Measurements from ENCODE around the gene CMTM4.

DNA sequence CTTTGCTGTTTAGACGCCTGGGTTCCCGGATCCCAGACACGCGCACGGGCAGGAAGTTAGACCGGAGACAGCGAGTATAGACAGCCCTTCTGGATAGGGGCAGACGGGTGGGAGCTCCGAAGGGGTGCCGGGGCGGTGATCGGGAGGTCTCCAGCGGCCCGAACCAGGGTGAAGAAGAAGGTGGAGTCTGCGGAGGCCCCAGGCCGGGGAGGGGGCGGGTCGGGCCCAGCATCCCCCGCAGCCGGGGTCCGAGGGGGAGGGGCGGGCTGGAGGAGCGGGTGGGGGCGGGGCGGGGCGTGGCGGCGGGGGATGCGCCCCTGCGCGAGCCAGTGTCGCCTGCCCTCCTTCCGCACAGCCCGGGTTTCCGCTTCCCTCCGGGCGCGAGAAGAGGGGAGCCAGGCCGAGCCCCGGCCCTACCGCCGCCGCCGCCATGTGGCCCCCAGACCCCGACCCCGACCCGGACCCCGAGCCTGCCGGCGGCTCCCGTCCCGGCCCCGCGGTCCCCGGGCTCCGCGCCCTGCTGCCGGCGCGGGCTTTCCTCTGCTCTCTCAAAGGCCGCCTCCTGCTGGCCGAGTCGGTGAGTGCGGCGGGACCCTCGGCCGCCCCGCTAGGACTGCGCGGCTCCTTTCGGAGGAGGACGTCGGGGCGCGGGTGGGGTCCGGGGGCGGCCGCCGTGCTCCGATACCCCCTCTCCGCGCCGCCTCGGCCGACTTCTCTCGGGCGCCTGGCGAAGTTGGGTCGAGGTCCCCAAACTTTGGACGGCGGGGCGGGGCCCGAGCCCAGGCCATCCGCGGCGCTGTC lies 92.0 kb downstream of the CMTM4 start, which contains the start of gene CMTM3:
- TF ChIP-seq, protein P1, sequence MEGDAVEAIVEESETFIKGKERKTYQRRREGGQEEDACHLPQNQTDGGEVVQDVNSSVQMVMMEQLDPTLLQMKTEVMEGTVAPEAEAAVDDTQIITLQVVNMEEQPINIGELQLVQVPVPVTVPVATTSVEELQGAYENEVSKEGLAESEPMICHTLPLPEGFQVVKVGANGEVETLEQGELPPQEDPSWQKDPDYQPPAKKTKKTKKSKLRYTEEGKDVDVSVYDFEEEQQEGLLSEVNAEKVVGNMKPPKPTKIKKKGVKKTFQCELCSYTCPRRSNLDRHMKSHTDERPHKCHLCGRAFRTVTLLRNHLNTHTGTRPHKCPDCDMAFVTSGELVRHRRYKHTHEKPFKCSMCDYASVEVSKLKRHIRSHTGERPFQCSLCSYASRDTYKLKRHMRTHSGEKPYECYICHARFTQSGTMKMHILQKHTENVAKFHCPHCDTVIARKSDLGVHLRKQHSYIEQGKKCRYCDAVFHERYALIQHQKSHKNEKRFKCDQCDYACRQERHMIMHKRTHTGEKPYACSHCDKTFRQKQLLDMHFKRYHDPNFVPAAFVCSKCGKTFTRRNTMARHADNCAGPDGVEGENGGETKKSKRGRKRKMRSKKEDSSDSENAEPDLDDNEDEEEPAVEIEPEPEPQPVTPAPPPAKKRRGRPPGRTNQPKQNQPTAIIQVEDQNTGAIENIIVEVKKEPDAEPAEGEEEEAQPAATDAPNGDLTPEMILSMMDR (IDR thresholded peaks at IDR 0.05) = peak; percentile 56 to 85 (median 74)
- no peak for TF ChIP-seq POLR2A (IDR thresholded peaks at IDR 0.05)

All from esophagus squamous epithelium (tissue), 4 donors.